ENCODE data around the gene HIC1. TPM values are rescaled to one million over a fixed set of nuclear protein-coding genes. Genes with fewer than 3 reads are reported as not detected.

Gene HIC1
- total and polyA plus RNA-seq, 2 of the 4 experiments (the other 2 are of a cell fraction) = 10.4 to 23.0 TPM

- Histone ChIP-seq H4K8ac (ENCODE audit: low read depth in 2 of 2, low read length in 2 of 2) (peak overlapping the region; percentile 90 to 99), H3K9me1 (ENCODE audit: insufficient read depth, low read length) (peaks cover 22% of the 10 kb centered on the region), H3K23ac (ENCODE audit: low read depth, low read length) (peak overlapping the region; percentile 99), H3K79me1 (ENCODE audit: low read depth in 1 of 2, low read length in 2 of 2) (peaks cover 22 to 40% of the 10 kb centered on the region in 2 experiments), H2BK120ac (ENCODE audit: low read depth, low read length) (peak overlapping the region; percentile 78), H2AFZ (replicated peaks; ENCODE audit: low read length, poor library complexity) (peak overlapping the region; percentile 96), H4K5ac (ENCODE audit: low read depth, low read length) (peak overlapping the region; percentile 96), H3K36me3 (ENCODE audit: control insufficient read depth, insufficient read depth, low read length) (peaks cover 31% of the 10 kb centered on the region), H4K20me1 (ENCODE audit: insufficient read depth, low read length) (peaks cover 11% of the 10 kb centered on the region; the same call in 1 of the 2 replicates), H3K14ac (replicated peaks; ENCODE audit: low read depth, low read length) (peak overlapping the region; percentile 100), H3K4ac (ENCODE audit: low read depth, low read length) (peak overlapping the region; percentile 99), H4K91ac (ENCODE audit: insufficient read depth, low read depth, low read length) (peak overlapping the region; percentile 95), H3K56ac (ENCODE audit: extremely low read depth, insufficient read depth, low read length) (peak overlapping the region; percentile 92), H3K27ac (ENCODE audit: insufficient read depth, low read length) (peak overlapping the region; percentile 94), H3K9ac (ENCODE audit: low read depth, low read length) (peak overlapping the region; percentile 95), H3K27me3 (ENCODE audit: control insufficient read depth, insufficient read depth, low read length) (no peaks in the 10 kb centered on the region), H3K9me3 (ENCODE audit: control insufficient read depth, insufficient read depth, low read length) (no peaks in the 10 kb centered on the region), H2AK9ac (replicated peaks; ENCODE audit: low read depth, low read length, poor library complexity) (peak overlapping the region; percentile 97), H3K18ac (ENCODE audit: low read depth, low read length) (peak overlapping the region; percentile 80), H3K4me1 (ENCODE audit: control insufficient read depth, insufficient read depth, low read length) (peaks cover 22% of the 10 kb centered on the region), H3K4me3 (ENCODE audit: insufficient read depth, low read depth, low read length) (peak overlapping the region; percentile 74), H2AK5ac (ENCODE audit: low read depth, low read length) (peak overlapping the region; percentile 99), H2BK15ac (ENCODE audit: low read depth, low read length) (peak overlapping the region; percentile 2; the same call in 1 of the 3 replicates), H3K4me2 (ENCODE audit: low read depth, low read length) (peak overlapping the region; percentile 94), H2BK5ac (ENCODE audit: low read depth, low read length, poor library complexity, severe bottlenecking) (peak overlapping the region; percentile 86), H2BK20ac (ENCODE audit: low read depth, low read length) (no peak overlapping the region)
- intact Hi-C loops (cut with micrococcal nuclease) = loop anchor here (5.0 kb wide), 1 partner anchor 325 kb away; no protein-coding TSS in a partner anchor
- POLR2A ChIA-PET (ENCODE audit: unreplicated experiment) = no interaction called here
- WGBS, 2 experiments (ENCODE audit: extremely low coverage in 2 of 2, insufficient read length in 1 of 2) = 11% methylated on average over 6 of the region's 17 CpGs; no CpG with 5 or more reads in 1 of the 2 experiments
- in situ Hi-C loops (cut with MboI; ENCODE audit: low sequenced_read_pairs) = loop anchor here (25.0 kb wide), 1 partner anchor 330 kb away; the partner anchor contains the start of genes TLCD2 and WDR81
- BruUV-seq (replicated peaks) = no TSS peak
- ATAC-seq (ENCODE audit: low read depth) (peak; percentile 12), DNase-seq (no peak)
- dilution Hi-C loops (cut with HindIII; ENCODE audit: low sequenced_read_pairs, unreplicated experiment) = no loop called here
- TF ChIP-seq BHLHE40 (IDR thresholded peaks at IDR 0.05; ENCODE audit: low read depth, low read length) = no peak
- 0 out of 2 replicates have a peak, but pooled peaks have one; percentile 15 for TF ChIP-seq CTCF (conservative IDR thresholded peaks at IDR 0.05; ENCODE audit: low read depth, low read length)
- CTCF ChIA-PET = no interaction called here
Measured at GRCh38 chr17:2042390-2042847, 12.5 kb upstream of the HIC1 start.
